K562 (cell line): Measurements from ENCODE around the gene PRRT1. TPM values are rescaled to one million over a fixed set of nuclear protein-coding genes. Genes with fewer than 3 reads are reported as not detected.

Experiments used
- AFF4 ChIP-seq: sonication (generic); formaldehyde crosslinking; IDR thresholded peaks from 2 replicates; pipeline ENCODE4 v1.8.0; 2023; ENCODE audit warnings: mild to moderate bottlenecking, missing genetic modification reagents
- BCOR ChIP-seq: fragments of 450-650 bp; IDR thresholded peaks from 2 replicates; pipeline ENCODE4 v1.6.1; 2016
- CAMTA2 ChIP-seq: fragments of 250-450 bp; sonication (Bioruptor Pico); conservative IDR thresholded peaks from 2 replicates; pipeline ENCODE4 v1.5.1; 2022
- E2F1 ChIP-seq: sonication (generic); formaldehyde crosslinking; IDR thresholded peaks from 2 replicates; pipeline ENCODE4 v1.8.1; 2023; ENCODE audit warnings: mild to moderate bottlenecking, missing genetic modification reagents, moderate library complexity
- FOXK2 ChIP-seq, 2 experiments: fragments of 450-650 bp; IDR thresholded peaks in 1 of 2; conservative IDR thresholded peaks in 1 of 2; 2 replicates each; pipeline ENCODE4 v1.6.1; 2016; ENCODE audit warnings: low read depth in 2 of 2, mild to moderate bottlenecking in 1 of 2
- FOXO4 ChIP-seq: fragments of 450-650 bp; formaldehyde crosslinking; IDR thresholded peaks from 2 replicates; pipeline ENCODE4 v1.4.0; 2020; ENCODE audit warnings: mild to moderate bottlenecking, moderate library complexity
- ILK ChIP-seq: fragments of 450-650 bp; IDR thresholded peaks from 2 replicates; pipeline ENCODE4 v1.6.1; 2016; ENCODE audit warnings: missing genetic modification characterization, low read depth, mild to moderate bottlenecking, missing compliant biosample characterization, moderate library complexity, borderline replicate concordance
- NCOA6 ChIP-seq: fragments of 450-650 bp; IDR thresholded peaks from 2 replicates; pipeline ENCODE4 v1.6.1; 2017; ENCODE audit warnings: mild to moderate bottlenecking
- POU5F1 ChIP-seq: fragments of 150-350 bp; IDR thresholded peaks from 2 replicates; pipeline ENCODE4 v1.6.1; 2014; ENCODE audit warnings: borderline replicate concordance, low read length, low read depth, mild to moderate bottlenecking; ENCODE audit not compliant: partially characterized antibody
- RCOR1 ChIP-seq, 2 experiments: IDR thresholded peaks; 2 replicates each; pipeline ENCODE4 v1.6.1; 2012; ENCODE audit warnings: low read depth in 2 of 2, low read length in 2 of 2, borderline replicate concordance in 1 of 2, improper control_type of control experiment in 1 of 2
- SREBF2 ChIP-seq: sonication (generic); formaldehyde crosslinking; IDR thresholded peaks from 2 replicates; pipeline ENCODE4 v1.4.0; 2020; ENCODE audit warnings: mild to moderate bottlenecking, missing genetic modification reagents
- ZBTB2 ChIP-seq: fragments of 450-650 bp; IDR thresholded peaks from 2 replicates; pipeline ENCODE4 v1.6.1; 2016; ENCODE audit warnings: antibody characterized with exemption
- ZNF124 ChIP-seq: sonication (generic); formaldehyde crosslinking; IDR thresholded peaks from 2 replicates; pipeline ENCODE4 v1.8.1; 2022; ENCODE audit warnings: missing genetic modification reagents
- ZNF133 ChIP-seq: fragments of 250-450 bp; sonication (Bioruptor Pico); IDR thresholded peaks from 2 replicates; pipeline ENCODE4 v1.4.0; 2020; ENCODE audit warnings: mild to moderate bottlenecking
- ZNF184 ChIP-seq: sonication (generic); formaldehyde crosslinking; IDR thresholded peaks from 2 replicates; pipeline ENCODE4 v1.5.0; 2020; ENCODE audit warnings: missing genetic modification reagents
- ZNF655 ChIP-seq: fragments of 250-450 bp; sonication (Bioruptor Pico); IDR thresholded peaks from 2 replicates; pipeline ENCODE4 v1.5.0; 2021
- ZSCAN29 ChIP-seq: fragments of 450-650 bp; IDR thresholded peaks from 2 replicates; pipeline ENCODE4 v1.6.1; 2017
- polyA plus RNA-seq, 8 experiments: library from polyadenylated mRNA; depleted of rRNA in 4 of 8; stranded (reverse) in 5 of 8; unstranded in 3 of 8; fragments of >200 nt; fragmentation: Nextera tagmentation in 2 of 8; fragmentation: Illumina TruSeq in 1 of 8; extraction: Ambion mirVana in 2 of 8; extraction: Trizol in 1 of 8; gene quantifications; 2 replicates each; pipeline versions ENCODE4 v1.2.1 to v1.2.3, GENCODE V29; 2011 to 2014; ENCODE audit warnings: inconsistent platforms in 1 of 8, missing spikeins in 1 of 8
- total RNA-seq, 7 experiments: library from RNA; depleted of rRNA in 6 of 7; stranded (reverse); fragments of >200 nt in 6 of 7; fragmentation: Illumina TruSeq in 2 of 7; extraction: Trizol in 2 of 7; gene quantifications; 2 replicates each; pipeline versions ENCODE4 v1.2.1 to v1.2.3, GENCODE V29; 2011 to 2021; ENCODE audit warnings: low replicate concordance in 1 of 7

Gene PRRT1
- total and polyA plus RNA-seq, 9 of the 15 experiments (the other 6 are each of a cell fraction or from before 2014, with no cell fraction given), result 0.14 to 3.5 (median 0.41) TPM

- TF ChIP-seq ZBTB2 (peak; percentile 87), ILK (tag) (no peak), E2F1 (CRISPR knock-in tag) (peak; percentile 87; the same call in 1 of the 2 replicates), POU5F1 (no peak), FOXO4 (CRISPR knock-in tag) (no peak), ZNF655 (CRISPR knock-in tag) (no peak), AFF4 (no peak), ZNF124 (no peak), SREBF2 (CRISPR knock-in tag) (no peak), FOXK2 (conservative IDR thresholded peaks at IDR 0.05 in 1 of 2, IDR thresholded peaks at IDR 0.05 in 1 of 2; ENCODE audit: low read depth in 2 of 2) (peak; percentile 87 to 90), ZNF184 (CRISPR knock-in tag) (no peak), NCOA6 (no peak), CAMTA2 (CRISPR knock-in tag) (no peak), ZNF133 (CRISPR knock-in tag) (no peak), BCOR (no peak), RCOR1 (IDR thresholded peaks at IDR 0.05; ENCODE audit: borderline replicate concordance in 1 of 2, low read depth in 2 of 2, low read length in 2 of 2) (peak in 1 of 2 experiments; percentile 76; a peak in 2 of 4 replicates), ZSCAN29 (no peak)
Observed at GRCh38 chr6:32177788-32178546, 26.2 kb upstream of the PRRT1 start, which contains the start of gene RNF5 (continued).
